Adipocyte (in vitro differentiated cells): ENCODE data around the gene LRRN4CL.
"Not testable (repeated sequence)": the region's sequence is repeated elsewhere in the genome, so short reads cannot be mapped to it uniquely, and the experiment has no call there.

ENCODE experiments used
- DNase-seq: peaks from one replicate; pipeline ENCODE4 v3.0.0-alpha.2; 2015; ENCODE audit warnings: low read depth
- H3K27me3 ChIP-seq: replicated peaks from 2 replicates; pipeline ENCODE4 v1.7.0; 2013; ENCODE audit warnings: mild to moderate bottlenecking, low read length, moderate library complexity; ENCODE audit not compliant: control insufficient read depth, insufficient read depth
- H3K36me3 ChIP-seq: 2 replicates; pipeline ENCODE4 v1.7.0; 2013; ENCODE audit warnings: low read length, mild to moderate bottlenecking, moderate library complexity; ENCODE audit not compliant: control insufficient read depth, insufficient read depth, severe bottlenecking
- H3K4me1 ChIP-seq: 2 replicates; pipeline ENCODE4 v1.7.0; 2013; ENCODE audit warnings: mild to moderate bottlenecking, low read length, moderate library complexity; ENCODE audit not compliant: control insufficient read depth, insufficient read depth
- H3K4me3 ChIP-seq: 2 replicates; pipeline ENCODE4 v1.7.0; 2013; ENCODE audit warnings: mild to moderate bottlenecking, low read length, moderate library complexity
- H3K9ac ChIP-seq: 2 replicates; pipeline ENCODE4 v1.7.0; 2013; ENCODE audit warnings: mild to moderate bottlenecking, low read length, moderate library complexity
- H3K9me3 ChIP-seq: 2 replicates; pipeline ENCODE4 v1.7.0; 2013; ENCODE audit warnings: mild to moderate bottlenecking, low read length, moderate library complexity; ENCODE audit not compliant: control insufficient read depth

Gene LRRN4CL

DNA sequence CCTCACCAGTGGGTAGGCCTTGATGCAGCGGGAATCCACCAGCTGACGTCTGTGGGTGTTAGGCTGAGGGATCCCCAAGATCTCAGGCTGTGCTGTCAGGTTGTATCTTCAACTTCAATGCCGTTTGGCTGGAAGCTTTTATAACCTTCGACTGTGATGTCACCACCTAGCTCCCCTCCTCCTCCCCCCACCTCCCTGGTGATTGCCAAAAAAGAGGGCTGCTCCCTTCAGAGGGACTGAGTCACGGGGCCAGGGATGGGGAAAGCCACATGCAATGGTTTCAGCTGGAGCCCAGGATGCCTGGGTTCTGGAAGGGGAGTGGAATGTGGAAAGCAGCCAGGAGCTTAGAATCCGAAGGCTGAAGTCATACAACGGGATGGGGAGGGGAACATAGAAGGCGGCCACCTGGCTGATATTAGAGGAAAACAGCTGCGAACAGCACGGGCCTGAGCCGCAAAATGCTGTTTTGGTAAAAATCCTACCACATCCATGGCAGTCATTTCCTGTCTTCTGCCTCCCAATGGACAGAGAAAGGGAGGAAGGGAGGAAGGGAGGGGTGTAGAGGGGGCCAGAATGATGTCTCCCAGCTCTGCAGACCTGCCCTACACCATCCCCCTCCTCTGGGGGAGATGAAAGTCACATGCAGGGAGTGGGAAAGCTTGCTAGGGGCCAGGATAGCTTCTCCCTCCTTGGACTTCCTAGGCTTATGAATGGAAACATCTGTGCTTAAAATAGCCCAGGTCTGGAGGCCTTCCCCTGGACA, at the start of gene LRRN4CL:
TSS of gene LRRN4CL (minus strand) at position 110 of the 763 bp plus-strand sequence. CDS start 1,022 bp downstream, outside the sequence.
- peaks cover 37% of the 10 kb centered on the region for H3K36me3 ChIP-seq
- H3K4me3 ChIP-seq = peak within 1 kb of the TSS; percentile 84
- peak; percentile 94 for DNase-seq

GRCh38 chr11:62737196-62737595, 47.9 kb upstream of the LRRN4CL start:
- no peak for DNase-seq
- Histone ChIP-seq H3K9me3 (no peaks in the 10 kb centered on the region), H3K4me1 (peaks cover 4% of the 10 kb centered on the region), H3K4me3 (no peak overlapping the region), H3K36me3 (peaks cover 60% of the 10 kb centered on the region), H3K27me3 (no peaks in the 10 kb centered on the region), H3K9ac (no peak overlapping the region)

More for the DNA sequence above, at the start of gene LRRN4CL:
- Histone ChIP-seq H3K9ac (peak within 1 kb of the TSS; percentile 89), H3K27me3 (no peaks in the 10 kb centered on the region), H3K4me1 (peaks cover 21% of the 10 kb centered on the region), H3K9me3 (no peaks in the 10 kb centered on the region)

- Histone ChIP-seq H3K4me3 (no peak overlapping the region), H3K36me3 (peaks cover 28% of the 10 kb centered on the region), H3K4me1 (peaks cover 13% of the 10 kb centered on the region), H3K9ac (peak overlapping the region; percentile 44), H3K9me3 (no peaks in the 10 kb centered on the region), H3K27me3 (no peaks in the 10 kb centered on the region)
- peak; percentile 32 for DNase-seq
Observed at GRCh38 chr11:62732830-62733229, 43.5 kb upstream of the LRRN4CL start.

DNA sequence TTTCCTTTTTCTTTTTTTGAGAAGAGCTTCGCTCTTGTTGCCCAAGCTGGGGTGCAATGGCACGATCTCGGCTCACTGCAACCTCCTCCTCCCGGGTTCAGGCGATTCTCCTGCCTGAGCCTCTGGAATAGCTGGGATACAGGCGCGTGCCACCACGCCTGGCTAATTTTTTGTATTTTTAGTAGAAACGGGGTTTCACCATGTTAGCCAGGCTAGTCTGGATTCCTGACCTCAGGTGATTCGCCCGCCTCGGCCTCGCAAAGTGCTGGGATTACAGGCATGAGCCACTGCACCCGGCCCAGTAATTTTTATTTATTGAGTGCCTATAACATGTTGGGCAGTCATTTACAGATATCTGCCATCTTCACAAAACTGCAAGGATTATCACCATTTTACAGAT, 40.7 kb upstream of the LRRN4CL start:
- not testable (repeated sequence) for H3K27me3 ChIP-seq, H3K9me3 ChIP-seq, DNase-seq
- H3K4me3 ChIP-seq = peak overlapping the region; percentile 95
- H3K36me3 ChIP-seq = peaks cover 12% of the 10 kb centered on the region
- peaks cover 13% of the 10 kb centered on the region for H3K4me1 ChIP-seq
- H3K9ac ChIP-seq = peak overlapping the region; percentile 99

GRCh38 chr11:62728171-62728988, 39.0 kb upstream of the LRRN4CL start, which contains the start of gene TTC9C:
TSS of gene TTC9C (plus strand) at chr11:62728486. CDS start at chr11:62728849, 363 bp downstream.
- Histone ChIP-seq H3K27me3 (no peaks in the 10 kb centered on the region), H3K36me3 (peaks cover 13% of the 10 kb centered on the region), H3K4me3 (peak within 1 kb of the TSS; percentile 95), H3K4me1 (peaks cover 27% of the 10 kb centered on the region), H3K9ac (peak within 1 kb of the TSS; percentile 99), H3K9me3 (no peaks in the 10 kb centered on the region)
- peak; percentile 96 for DNase-seq

GRCh38 chr11:62727872-62728170, 38.5 kb upstream of the LRRN4CL start:
- H3K9ac ChIP-seq = peak overlapping the region; percentile 99
- H3K27me3 ChIP-seq = no peaks in the 10 kb centered on the region
- H3K36me3 ChIP-seq = peaks cover 14% of the 10 kb centered on the region
- peak overlapping the region; percentile 95 for H3K4me3 ChIP-seq
- H3K4me1 ChIP-seq = peaks cover 24% of the 10 kb centered on the region
- peak; percentile 99 for DNase-seq
- H3K9me3 ChIP-seq = no peaks in the 10 kb centered on the region

DNA sequence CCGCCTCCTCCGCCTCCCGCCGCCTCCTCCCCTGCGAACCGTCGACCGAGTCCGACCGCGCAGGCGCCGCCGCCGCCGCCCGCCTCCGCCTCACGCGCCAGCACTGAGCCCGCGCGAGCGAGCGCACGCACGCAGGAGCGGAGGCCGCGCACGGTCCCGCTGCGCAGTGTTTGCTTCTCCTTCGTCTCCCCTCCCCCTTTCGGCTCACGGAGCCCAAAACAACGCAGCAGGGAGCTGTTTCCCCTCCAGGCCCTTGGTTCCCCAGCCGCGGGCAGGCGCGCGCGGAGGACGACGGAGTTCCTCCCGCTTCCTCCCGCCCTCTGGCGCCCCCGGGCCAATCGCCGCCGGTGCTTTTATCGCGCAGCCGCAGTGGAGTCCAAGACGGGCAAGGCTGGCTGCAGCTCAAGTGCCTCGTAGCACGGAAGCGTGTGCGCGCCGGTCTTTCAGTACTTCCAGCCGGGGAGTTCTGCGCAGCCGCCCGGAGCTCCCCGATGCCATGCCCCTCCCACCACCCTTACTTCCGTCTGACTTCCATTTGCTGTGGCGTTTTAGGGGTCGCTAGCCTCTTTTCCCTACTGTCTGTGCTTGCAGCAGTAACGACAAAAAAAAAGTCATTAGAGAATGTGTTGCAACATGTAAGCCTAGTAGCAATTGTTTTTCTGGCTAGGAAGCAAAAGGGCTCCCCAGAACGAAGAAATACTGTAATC, 38.0 kb upstream of the LRRN4CL start, which contains the start of gene HNRNPUL2:
TSS of gene HNRNPUL2 (minus strand) at position 293 of the 707 bp plus-strand sequence. CDS start 301 bp downstream, outside the sequence.
- H3K27me3 ChIP-seq = no peaks in the 10 kb centered on the region
- peak within 1 kb of the TSS; percentile 99 for H3K9ac ChIP-seq
- DNase-seq = peak; percentile 100
- H3K36me3 ChIP-seq = peaks cover 19% of the 10 kb centered on the region
- peaks cover 24% of the 10 kb centered on the region for H3K4me1 ChIP-seq
- no peaks in the 10 kb centered on the region for H3K9me3 ChIP-seq
- H3K4me3 ChIP-seq = peak within 1 kb of the TSS; percentile 95

GRCh38 chr11:62726915-62727164, 37.5 kb upstream of the LRRN4CL start:
- peaks cover 25% of the 10 kb centered on the region for H3K4me1 ChIP-seq
- H3K4me3 ChIP-seq = peak overlapping the region; percentile 95
- peak overlapping the region; percentile 99 for H3K9ac ChIP-seq
- no peak for DNase-seq
- peaks cover 24% of the 10 kb centered on the region for H3K36me3 ChIP-seq
- H3K27me3 ChIP-seq = no peaks in the 10 kb centered on the region
- no peaks in the 10 kb centered on the region for H3K9me3 ChIP-seq

DNA sequence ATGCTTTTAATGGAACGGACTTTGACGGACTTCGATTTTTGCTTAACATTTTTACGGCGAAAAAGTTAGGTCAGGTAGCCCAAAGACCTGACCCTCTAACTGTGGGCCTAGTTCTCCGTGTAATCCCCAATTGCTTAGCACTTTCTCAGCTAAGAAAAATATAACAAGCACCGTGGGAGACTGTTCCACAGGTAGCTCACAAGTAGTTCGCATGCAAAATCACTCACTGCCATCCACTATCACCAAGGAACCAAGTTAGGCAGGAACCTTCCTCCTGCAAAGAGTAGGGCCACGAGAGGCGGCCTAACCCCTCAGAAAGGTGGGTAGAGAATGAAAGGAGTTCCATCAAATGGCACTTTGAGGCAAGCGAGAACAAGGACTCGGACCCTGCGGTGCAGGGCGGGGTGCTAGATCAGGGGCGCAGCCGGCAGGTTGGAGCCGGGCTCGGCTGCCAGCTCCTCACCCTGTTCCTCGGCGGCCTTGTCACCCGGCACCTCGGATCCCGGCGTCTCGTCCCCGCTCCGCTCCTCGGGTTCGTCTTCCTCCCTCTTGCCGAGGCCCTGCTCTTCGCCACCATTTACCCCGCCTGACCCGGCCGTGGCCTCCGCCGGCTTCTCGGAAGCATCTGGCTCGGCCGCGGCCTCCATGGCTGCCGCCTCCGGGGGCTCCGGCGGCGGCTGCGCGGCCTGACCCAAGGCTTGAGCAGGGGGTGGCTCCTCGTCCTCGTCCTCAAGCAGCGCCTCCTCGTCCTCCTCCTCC, 37.0 kb upstream of the LRRN4CL start:
- H3K36me3 ChIP-seq = peaks cover 29% of the 10 kb centered on the region
- DNase-seq = no peak
- no peaks in the 10 kb centered on the region for H3K27me3 ChIP-seq
- peaks cover 28% of the 10 kb centered on the region for H3K4me1 ChIP-seq
- H3K9me3 ChIP-seq = no peaks in the 10 kb centered on the region
- peak overlapping the region; percentile 99 for H3K9ac ChIP-seq
- peak overlapping the region; percentile 95 for H3K4me3 ChIP-seq

- Histone ChIP-seq H3K36me3 (peaks cover 36% of the 10 kb centered on the region), H3K9ac (peak overlapping the region; percentile 99), H3K4me3 (peak overlapping the region; percentile 95), H3K4me1 (peaks cover 28% of the 10 kb centered on the region), H3K27me3 (no peaks in the 10 kb centered on the region), H3K9me3 (no peaks in the 10 kb centered on the region)
- DNase-seq = peak; percentile 28
Observed at GRCh38 chr11:62725646-62726045, 36.3 kb upstream of the LRRN4CL start.
